GM12874 (cell line): Measurements from ENCODE around the gene BPI.

Source experiments
- TF ChIP-seq, protein P1 (sequence below): IDR thresholded peaks from 2 replicates; pipeline ENCODE4 v1.5.1; 2011; ENCODE audit warnings: low read depth, mild to moderate bottlenecking, control low read depth, low read length, moderate library complexity; ENCODE audit not compliant: insufficient read depth

Gene BPI

DNA sequence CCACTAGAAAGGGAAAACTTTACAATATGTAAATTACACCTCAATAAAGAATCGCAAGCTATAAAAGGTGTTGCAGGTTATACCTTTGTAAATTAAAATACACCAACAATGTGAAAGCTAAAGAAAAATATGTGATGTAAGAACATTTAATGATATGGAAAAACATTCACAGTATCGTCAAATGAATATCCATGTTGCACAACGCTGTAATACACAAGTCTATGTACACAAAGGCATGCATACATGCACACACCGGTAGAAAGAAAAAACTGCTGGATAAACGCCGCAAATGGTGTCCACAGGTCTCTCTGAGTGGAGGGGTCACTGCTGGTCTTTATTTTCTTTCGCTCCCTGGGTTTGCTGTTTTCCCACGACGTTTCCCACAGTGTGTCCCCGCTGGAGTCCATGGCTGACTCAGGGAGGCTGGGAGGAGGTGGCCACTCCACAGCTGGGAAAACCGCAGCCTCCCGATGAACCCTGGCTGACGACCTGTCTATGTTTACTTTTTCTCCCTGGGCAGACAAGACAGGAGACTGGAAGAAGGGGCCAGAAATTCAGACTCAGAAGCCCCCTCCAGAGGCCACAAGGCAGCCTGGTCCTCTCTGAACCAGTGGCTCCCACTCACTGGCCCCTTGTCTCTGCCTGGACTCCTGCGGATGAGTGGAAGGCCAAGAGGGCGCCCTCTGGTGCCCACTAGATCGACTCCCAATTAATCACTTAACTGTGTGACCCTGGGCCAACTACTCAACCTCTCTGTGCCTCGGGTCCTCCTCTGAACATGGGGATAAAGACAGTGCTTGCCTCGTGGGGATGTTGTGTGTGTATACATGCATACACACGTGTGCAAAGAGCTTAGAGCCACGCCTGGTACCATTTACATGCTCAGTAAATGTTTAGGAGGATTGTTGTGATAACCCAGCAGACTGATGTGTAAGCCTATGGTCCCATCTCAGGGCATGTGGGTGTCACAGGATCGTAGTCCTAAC lies 12.8 kb upstream of the BPI start:
- TF ChIP-seq, protein P1, sequence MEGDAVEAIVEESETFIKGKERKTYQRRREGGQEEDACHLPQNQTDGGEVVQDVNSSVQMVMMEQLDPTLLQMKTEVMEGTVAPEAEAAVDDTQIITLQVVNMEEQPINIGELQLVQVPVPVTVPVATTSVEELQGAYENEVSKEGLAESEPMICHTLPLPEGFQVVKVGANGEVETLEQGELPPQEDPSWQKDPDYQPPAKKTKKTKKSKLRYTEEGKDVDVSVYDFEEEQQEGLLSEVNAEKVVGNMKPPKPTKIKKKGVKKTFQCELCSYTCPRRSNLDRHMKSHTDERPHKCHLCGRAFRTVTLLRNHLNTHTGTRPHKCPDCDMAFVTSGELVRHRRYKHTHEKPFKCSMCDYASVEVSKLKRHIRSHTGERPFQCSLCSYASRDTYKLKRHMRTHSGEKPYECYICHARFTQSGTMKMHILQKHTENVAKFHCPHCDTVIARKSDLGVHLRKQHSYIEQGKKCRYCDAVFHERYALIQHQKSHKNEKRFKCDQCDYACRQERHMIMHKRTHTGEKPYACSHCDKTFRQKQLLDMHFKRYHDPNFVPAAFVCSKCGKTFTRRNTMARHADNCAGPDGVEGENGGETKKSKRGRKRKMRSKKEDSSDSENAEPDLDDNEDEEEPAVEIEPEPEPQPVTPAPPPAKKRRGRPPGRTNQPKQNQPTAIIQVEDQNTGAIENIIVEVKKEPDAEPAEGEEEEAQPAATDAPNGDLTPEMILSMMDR, result no peak

DNA sequence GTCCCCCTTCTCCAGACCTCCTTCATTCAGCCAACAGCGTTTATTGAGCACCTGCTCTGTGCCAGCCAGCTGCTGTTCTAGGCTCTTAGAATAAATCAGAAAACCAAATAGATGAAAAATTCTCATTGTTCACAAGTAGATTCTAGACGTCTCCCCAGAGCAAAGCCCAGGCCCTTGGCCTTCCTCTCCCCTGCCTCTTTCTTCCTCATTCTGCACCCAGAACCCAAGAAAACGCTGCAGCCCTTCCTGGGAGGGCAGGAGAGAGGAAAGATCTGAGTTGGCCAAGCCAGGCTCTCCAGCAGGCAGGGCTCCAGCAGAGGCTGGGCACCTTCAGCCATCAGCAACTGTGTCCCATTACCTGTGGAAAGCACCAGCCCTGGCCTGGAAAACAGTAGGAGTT lies 12.0 kb upstream of the BPI start:
- TF ChIP-seq, protein P1, result no peak

DNA sequence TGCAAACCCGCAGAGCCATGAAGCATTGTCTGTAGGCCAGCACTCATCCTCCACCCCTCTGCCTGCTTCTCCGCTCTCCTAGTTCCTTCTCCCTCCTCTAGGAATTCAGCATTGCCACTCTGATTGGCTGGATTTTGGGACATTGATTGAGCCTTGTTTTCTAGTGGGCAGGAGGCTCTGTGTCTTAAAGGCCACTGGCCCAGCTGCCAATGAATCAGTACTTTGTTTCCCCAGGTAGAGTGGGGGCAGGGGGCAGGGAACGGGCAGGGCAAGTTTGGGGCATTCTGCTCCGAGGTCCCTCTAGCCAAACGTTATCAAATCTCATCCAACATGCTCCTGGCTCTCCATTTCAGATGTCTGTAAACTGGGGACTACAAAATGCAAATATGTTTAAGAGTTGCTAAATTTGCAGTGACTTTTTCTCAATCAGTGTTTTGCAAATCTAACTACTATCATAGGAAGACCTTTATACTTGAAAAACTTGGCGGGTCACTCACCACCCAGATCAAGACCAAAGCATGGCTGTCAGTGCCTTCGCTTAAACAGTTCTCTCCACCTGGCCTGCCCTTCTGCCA lies 10.4 kb upstream of the BPI start:
- TF ChIP-seq, protein P1, result no peak

DNA sequence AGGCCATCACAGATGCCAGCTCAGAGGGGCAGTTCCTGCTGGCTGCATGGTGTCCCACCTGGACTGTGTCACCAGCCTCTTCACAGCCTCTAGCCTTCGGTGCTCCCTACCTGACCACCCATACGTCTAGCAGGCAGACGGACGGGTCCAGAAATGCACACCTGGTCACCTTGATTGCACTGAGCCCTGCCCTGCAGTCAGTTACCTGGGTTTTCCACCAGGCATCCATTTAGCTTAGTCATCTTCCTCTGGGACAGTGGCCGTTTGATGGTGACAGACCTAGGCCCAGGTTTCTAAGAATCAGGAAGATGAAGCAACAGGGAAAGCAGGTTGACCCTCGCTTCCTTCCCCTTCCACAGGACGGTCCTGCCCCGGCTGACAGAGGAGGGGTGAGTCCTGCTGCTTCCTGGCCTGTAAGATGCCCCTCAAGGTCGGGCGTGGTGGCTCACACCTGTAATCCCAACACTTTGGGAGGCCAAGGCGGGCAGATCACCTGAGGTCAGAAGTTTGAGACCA lies 9.8 kb upstream of the BPI start:
- TF ChIP-seq, protein P1, result no peak

DNA sequence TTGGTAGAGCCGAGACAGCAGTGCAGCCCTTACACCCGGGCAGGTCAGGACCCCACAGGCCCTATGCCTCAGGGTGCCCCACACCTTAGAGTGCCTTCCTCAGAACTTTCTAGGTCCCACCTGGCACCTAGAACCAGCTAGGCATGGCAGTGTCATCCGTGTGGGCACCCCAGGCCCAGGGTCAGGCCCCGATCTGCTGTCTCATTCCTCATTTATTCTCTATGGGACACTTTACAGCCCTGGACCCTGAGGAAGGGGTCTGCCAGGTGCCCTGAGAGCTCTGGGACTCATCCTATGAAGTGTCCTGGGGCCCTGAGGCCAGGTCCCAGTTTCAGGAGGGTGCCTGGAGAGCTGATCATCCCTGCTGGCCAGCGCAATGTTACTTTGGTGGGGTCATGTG lies 8.1 kb upstream of the BPI start:
- TF ChIP-seq, protein P1, result no peak

DNA sequence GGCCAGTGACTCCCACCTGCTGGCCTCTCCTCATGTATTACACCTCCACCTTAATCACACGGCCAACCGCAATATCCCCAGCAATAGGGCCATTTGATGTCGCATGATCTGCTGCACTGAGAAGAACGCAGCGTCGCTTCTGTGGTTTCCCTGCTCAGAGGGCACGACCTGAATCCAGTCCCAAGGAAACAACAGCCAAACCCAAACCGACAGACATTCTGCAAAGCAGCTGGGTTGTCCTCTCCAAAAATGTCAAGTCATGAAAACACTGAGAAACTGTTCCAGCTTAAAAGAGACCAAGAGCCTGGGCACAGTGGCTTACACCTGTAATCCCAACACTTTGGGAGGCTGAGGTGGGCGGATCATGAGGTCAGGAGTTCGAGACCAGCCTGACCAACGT lies 7.5 kb upstream of the BPI start:
- TF ChIP-seq, protein P1, result no peak

DNA sequence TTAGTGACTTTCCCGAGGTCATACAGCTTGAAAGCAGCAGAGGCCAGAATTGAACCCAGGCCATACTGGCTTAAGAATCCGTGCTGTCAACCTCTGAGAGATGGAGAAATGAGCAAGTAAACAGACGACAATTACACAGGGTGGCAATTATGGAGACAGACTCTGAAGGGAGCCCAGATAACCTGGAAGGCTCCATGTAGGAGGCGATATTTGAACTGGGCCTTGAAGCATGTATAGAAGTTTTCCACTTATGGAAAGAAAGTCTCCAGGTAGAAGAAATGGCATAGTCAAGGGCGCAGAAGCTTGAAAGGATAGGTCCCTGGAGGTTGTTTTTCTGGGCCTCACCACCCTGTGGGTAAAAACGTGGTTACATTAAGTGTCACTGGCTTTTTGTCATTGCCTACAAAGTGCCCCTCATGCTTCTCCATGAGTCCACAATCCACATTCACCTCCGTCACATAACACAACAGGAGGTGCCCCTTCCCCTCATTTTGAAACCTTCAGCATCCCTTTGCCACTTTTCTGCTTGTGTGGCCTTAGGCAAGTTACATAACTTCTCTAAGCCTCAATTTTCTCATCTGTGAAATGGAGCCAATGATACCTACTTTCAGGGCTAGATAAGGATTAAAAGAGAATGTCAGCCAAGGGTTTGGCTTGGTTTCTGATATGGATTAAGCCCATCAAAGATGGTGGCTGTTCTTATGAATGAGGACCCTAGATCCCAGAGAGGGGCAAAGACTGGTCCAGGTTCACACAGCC lies 5.9 kb upstream of the BPI start:
- TF ChIP-seq, protein P1, result no peak
